ENCODE measurements around the gene SPATA3.

DNA sequence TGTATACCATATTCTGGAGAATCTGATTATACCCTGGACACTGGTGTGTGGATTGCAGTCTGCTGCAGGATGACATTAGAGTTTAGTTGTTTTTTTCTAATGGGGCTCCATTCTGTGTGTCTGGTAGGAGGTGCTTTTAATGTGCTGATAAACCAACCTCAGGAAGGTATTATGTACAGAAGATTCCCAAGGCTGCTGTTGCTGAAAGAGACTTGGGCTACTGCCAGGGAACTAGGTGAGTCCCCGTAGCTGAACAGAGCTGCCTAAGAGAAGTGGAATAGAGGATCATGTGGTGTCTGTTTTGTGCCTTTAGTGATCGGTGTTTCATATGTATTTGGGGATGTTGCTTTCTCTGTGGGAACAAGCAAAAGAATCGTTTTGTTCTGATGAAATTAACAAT lies 16.5 kb downstream of the SPATA3 start:
- TF ChIP-seq, protein P1, sequence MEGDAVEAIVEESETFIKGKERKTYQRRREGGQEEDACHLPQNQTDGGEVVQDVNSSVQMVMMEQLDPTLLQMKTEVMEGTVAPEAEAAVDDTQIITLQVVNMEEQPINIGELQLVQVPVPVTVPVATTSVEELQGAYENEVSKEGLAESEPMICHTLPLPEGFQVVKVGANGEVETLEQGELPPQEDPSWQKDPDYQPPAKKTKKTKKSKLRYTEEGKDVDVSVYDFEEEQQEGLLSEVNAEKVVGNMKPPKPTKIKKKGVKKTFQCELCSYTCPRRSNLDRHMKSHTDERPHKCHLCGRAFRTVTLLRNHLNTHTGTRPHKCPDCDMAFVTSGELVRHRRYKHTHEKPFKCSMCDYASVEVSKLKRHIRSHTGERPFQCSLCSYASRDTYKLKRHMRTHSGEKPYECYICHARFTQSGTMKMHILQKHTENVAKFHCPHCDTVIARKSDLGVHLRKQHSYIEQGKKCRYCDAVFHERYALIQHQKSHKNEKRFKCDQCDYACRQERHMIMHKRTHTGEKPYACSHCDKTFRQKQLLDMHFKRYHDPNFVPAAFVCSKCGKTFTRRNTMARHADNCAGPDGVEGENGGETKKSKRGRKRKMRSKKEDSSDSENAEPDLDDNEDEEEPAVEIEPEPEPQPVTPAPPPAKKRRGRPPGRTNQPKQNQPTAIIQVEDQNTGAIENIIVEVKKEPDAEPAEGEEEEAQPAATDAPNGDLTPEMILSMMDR (IDR thresholded peaks at IDR 0.05; ENCODE audit: low read length) = no peak
- TF ChIP-seq EZH2 (IDR thresholded peaks at IDR 0.05; ENCODE audit: borderline replicate concordance, low read length) = no peak

Data from OCI-LY1 (cell line).